Endometrium (tissue), 2 donors: Measurements from ENCODE around the gene DNAJB8.

Experiments used
- FAIRE-seq: peaks from 2 replicates; lab custom pipeline; 2012; peaks lifted over from hg19 to GRCh38; lab: Jason Lieb, UNC
- donor health status: control.
- donor health status: control.

Gene DNAJB8

DNA sequence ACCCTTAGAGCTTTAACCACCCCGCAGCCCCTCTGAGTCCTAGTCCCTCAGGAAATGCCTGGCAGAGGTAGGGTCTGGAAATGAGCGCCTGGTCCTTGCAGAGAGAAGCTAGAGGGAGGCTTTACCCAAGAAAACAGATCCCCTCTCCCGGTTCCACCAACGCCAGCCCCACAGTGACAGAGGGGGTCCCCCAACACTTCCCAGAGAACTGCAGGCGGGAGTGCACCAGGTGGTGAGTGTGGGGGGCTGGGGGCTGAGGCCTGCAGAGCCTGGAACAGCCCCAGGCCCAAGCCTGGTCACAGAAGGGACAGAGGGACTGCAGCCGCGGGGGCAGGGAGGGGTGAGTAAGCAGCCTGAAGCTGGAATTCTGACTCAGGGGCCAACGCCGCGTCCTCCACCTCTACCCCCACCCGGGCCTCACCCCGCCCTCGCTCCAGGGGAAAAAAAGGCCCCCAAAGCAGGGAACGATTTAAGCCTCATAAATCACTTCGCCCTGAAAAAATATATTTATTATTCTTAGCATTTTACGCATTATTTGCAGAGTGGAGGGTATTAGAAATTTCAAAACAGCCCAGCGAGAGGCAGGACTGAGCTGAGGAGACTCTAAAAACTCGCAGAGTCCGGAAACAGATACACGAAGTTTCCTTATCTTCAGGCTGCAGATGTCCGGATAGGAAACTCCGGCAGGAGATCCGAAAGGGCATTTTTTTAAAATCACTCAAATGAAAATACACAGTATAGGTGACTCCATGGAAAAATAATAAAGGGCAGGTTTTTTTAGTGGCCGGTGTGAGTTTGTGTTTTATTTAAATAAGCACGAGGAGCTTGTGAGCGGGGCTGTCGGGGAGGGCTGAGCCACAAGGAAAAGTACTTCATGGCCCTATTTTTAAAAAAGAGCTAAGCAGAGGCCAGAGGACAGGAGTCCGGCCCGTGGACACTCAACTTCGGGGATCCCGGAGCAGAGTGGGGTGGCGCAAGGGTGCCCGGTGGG is 16.3 kb upstream of the DNAJB8 start:
- FAIRE-seq = no peak

DNA sequence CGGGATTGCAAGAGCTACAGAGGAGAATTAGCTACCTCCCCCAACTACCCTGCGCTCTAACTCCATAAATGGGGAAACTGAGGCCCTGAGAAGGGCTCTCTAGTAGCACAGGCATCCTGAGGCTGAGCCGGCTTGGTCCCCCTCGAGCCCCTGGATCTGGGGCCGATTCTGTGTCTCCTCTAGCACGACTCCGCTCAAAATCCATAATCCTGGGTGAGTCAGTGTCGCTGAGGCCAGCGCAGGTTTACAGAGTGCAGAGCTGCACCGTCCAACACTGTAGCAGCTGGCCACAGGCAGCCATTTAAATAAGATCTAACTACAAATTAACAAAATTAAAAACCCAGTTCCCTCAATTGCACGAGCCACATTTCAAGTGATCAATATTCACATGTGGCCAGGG is 15.5 kb upstream of the DNAJB8 start:
- FAIRE-seq = no peak

DNA sequence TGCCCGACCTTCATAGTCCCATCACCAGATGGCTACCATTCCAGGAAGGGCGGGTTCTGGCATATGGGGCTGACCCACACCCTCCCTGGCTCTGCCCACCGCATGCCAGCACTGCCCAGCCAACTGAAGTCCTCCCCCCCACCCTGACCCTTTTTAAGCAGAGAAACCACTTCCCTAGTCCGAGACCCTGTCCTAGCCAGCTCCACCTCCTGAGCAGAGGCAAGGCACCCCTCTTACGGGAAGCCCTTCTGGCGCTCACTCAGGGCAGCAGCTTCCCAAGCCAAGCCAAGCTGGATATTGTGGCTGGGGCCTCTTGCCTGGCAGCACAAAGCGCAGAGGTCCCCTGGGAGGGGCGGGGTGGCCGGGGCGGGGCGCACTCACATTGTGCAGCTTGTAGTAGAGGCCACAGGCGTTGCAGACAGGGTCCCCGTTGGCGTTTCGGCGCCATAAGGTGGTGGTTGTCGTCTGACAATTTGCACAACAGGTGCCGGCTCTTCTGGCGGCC is 14.8 kb upstream of the DNAJB8 start:
- FAIRE-seq = no peak

DNA sequence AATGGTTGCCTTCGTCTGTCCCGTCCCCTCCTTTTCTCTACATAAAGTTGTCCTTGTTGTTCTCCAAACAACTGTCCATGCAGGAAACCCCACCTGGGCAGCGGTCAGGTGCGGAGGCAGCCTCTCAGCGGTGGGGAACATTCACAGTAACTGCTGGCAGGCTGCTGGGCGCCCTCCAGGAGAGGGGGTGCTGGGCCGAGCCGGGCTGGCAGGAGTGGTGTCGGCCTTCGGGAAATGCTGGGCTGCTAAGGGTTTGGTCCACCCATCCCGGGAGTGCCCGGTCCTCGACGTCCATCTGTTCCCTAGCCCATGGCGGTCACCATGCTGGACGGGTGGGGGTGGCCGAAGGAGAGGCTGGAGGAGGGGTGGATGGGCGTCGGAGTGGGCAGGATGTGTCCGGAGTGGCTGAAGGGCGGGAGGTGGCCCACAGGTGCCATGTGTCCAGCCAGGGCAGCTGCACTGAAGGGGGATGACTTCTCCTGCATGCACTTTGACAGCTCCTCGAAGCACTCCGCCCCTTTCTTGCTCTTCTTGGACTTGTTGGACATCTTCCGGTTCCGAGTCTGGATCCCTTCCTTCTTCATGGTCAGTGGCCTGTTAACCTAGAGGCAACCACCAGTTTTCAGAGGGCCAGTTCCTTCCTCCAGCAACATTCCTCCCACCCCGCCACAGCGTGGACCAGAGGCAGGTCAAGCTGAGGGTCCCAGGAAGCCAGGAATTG is 14.2 kb upstream of the DNAJB8 start:
- FAIRE-seq = no peak

DNA sequence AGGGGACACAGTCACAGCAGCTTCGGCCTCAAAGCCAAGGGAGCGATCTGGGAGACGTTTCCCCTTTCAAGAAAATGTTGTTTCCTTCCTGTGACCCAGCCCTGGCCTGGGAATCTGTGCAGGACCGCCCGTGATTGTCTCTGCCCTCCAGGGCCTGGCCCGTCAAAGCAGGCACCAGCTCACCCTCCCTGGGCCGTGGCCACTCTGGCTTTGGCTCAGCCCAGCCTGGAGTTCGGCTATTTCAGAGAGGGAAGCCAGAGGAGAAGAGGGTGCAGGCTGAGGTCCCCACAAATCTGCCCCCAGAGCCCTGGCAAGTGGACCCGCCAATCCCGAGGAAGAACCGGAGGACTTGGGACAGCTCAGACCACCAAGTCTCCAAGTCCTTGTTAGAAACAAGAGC is 13.6 kb upstream of the DNAJB8 start:
- FAIRE-seq = no peak

DNA sequence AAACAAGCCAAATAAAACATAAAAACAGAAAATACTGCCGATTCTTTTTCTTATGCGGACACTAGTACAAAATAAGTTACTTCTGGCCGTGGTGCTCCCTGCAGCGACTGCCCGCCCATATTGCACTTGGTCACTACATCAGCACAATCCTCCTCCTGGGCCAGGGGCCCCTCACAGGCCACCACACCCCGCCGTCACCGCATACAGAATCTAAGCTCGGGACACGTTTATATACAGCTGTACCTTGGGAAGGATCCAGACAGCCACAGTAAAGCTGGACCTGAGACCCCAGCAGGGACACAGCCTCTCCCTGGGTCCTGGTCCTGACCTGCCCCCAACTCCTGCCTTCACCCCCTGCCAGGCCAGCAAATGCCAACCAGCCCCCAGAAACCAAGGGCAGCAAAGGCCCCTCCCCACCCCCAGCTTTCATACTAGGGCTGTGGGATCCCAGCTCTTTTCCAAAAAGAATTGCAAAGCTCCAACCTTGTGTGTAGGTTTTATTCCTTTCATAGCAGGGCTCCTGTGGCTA is 12.9 kb upstream of the DNAJB8 start:
- FAIRE-seq = no peak

DNA sequence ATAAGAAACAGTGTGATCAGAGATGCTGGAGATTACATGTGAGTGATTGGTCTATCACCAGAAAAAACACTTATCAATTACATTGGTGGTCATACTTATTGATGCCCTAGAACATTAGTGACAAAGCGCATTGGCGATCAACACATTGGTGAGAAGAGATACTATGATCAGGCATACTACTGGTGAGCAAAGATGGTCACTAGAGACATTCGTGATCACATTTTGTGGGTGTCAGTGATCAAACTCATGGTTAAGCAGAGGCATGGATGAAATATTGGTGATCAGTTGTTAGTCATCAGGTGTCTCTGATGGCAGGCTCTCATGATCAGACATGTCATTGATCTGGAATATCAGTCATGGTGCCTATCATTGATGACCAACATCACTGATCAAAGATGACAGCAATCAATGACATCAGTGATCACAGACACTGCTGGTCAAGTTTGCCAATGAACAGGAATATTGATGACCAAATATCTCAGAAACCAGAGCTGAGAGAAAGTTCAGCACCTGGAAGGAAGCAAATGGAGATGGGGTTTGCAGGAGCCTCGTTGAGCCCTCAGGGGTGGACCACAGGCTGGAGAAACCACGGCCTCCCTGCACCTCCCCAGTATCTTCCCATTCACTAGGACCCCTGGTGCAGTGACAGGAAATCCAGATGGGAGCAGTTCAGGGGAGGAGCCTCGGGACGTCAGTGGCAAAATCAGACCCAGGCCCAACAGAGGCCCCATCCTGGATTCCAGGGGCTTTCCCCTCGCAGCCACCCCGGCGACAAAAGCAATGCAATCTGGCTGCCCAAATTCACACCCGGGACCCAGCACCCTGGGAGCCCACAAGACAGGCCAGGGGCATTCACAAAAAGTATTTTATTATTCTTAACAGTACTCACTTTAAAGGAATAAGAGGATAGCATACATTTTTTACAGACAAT is 12.2 kb upstream of the DNAJB8 start:
- FAIRE-seq = no peak

DNA sequence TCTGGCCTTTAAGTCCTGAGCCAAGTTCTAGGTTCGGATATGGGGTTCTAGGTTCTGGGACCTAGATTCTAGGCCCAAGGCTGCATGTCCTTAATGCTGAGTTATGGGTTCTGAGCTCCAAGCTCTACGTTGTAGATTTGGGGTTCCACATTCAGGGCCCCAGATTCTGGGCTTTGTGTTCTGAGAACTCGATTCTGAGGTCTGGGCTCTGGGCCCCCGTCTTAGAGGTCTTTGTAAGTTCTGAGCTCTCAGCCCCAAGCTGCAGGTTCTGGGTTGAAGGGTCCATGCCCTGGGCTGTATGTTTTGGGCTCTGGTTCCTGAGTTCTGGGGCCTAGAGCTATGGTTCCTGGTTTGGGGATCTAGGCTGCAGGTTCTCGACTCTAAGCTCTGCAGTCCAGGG is 10.0 kb upstream of the DNAJB8 start:
- FAIRE-seq = no peak

DNA sequence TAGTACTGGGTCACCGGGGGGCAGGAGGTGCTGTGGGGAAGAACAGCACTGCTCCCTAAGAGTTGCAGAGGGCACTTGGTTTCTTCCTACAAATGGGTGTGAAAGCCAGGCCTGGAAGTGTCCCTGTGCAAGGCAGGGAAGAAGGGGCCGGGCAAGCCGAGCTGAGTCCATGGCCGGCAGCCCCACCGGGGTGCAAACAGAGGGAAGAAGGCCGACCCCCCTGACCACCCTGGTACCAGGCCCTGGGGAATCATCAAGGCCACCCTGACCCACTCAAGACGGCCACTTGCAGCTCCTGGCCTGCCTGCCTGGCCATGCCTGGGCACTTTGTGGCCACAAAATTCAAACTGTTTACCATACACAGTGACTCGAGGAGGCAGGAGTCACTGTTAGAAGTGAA is 8.7 kb upstream of the DNAJB8 start:
- no peak for FAIRE-seq

DNA sequence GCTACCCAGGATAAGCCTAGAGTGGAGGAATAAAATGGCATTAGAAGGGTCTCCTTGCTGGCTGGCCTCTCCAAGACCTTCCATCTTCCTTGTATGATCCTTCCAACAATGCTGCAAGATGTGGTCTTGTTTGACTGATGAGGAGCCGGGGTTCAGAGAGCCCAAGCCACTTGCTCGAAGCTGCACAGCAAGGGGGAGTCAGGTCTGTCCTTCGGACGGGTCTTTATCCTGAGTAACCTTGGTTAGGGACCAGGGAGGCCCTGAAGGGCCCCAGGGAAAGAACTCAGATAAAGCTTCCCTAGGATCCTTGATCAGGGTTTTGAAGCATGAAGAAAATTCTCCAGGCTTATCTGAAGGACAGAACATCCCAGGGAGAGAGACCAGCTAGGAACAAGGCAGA is 7.0 kb upstream of the DNAJB8 start:
- no peak for FAIRE-seq

DNA sequence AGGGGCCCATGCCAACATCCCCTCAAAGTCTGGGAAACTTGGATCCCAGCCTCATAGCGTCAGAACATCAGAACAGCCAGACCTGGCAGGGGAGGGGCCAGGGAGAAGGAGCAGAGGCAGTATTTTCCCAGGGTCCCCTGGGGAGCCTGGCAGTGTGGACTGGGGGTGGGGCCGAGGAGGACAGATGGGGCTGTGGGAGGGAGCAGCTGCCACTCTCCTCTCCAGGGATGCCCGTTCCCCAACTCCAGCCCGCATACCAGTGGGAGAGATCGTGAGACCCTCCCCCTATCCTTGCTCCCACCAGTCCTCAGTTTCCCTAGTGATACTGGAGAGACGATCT is 6.5 kb upstream of the DNAJB8 start:
- no peak for FAIRE-seq

DNA sequence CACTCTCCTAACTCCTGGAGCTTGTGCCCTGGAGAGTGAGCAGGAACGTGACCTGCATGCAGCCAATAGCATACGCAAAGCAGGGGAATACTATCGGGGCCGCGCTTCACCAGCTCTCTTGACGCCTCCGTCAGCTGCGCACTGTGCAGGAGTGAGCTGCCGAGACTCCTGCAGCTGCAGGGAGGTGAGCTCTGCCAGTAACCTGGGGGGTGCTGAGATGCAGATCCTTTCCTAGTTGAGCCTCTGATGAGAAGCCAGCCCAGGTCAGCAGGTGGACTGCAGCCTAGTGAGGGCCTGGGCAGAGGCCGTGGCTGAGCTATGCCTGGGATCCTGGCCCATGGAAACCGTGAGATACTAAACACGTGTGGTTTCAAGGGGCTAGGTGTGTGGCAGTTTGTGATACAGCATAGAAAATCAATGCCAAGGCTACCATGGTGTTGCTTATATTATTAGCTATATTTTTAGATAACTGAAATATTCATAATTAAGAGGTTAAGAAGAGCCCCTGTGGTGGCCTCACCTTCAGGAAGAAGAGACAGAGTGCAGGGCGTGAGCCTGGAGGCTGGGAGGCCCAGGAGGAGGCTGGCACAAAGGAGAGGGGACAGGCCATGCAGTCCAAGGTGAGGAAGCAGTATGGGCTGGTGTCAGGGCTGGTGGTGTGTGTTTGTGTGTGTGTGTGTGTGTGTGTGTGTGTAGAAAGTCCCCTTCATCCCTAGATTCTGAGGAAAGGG is 5.9 kb upstream of the DNAJB8 start:
- FAIRE-seq = no peak

DNA sequence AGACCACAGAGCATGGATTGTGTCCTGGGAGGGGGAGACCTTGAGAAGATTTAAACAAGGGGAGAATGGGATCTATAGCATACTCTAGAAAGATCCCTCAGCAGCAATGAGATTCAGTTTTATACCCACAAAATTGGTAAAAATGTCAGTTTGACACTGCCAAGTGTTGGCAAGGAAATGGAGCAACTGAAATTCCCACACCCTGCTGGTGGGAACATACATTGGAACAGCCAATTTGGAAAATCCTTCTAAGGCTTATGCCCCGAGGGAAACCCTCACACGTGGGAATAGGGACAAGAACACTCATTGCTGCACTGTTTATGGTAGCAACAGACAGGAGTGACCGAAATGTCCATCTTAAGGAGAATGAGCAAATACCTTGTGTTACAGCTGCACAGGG is 5.0 kb upstream of the DNAJB8 start:
- no peak for FAIRE-seq

DNA sequence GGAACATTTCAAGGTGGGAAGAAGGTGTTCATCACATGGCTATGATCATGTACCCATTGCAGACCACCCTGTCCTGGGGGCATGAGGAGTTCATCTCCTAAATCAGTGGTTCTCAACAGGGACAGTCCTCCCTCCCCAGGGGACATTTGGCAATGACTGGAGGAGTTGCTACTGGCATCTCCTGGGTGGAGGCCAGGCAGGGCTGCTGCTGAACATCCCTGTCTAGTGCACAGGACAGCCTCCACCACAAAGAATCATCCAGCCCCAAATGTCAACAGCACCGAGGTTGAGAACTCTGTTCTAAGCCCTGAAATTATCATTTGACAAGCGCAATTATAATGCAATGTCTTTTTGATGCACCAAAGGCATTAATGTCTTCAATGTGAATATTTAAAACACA is 4.4 kb upstream of the DNAJB8 start:
- FAIRE-seq = no peak

DNA sequence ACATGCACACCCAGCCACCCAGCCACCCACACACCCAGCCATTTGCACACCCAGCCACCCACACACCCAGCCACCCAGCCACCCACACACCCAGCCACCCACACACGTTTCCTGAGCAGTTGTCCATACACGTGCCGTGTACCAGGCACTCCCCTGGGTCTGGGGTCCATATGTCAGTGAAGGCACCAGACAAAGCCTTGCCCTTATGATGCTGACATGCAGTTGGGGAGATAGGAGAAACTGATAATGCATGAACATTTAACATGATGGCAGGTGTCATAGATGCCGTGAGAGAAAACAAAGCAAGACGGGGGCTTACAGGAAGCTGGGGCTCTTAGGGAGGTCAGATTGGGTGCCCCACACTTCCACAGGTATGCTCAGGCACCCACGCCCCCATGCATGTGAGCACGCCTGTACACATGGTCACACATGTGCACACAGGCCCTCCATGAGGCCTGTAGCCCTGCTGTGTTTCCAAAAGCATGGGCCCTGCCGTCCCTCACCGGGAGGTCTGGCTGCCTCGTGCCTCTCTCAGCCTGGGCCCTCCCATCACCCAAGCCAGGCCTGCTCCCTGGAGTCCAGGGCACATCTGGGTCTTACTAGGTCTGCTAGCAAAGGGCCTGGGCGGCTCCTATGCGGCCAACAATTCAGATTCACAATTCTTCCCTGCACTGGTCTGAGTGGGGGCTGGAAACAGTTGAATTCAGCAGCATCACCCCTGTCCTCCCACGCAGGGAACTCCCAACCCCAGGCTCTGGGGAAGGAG is 3.6 kb upstream of the DNAJB8 start:
- peak; percentile 85 for FAIRE-seq

DNA sequence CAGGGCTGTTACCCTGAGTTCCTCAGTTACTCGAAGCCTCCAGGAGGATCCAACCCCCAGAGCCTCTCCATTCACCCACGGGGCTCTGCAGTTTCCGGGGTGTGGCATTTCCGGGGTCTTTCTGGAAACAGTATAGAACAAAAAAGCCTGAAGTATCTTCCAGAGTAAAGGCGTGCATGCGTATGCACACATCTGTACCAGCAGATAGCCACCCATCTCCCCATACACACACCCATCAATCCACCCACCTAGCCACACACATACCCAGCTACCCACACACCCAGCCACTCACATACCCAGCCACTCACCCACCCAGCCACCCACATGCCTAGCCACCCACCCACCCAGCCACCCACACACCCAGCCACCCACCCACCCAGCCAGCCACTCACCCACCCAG is 2.9 kb upstream of the DNAJB8 start:
- FAIRE-seq = no peak

DNA sequence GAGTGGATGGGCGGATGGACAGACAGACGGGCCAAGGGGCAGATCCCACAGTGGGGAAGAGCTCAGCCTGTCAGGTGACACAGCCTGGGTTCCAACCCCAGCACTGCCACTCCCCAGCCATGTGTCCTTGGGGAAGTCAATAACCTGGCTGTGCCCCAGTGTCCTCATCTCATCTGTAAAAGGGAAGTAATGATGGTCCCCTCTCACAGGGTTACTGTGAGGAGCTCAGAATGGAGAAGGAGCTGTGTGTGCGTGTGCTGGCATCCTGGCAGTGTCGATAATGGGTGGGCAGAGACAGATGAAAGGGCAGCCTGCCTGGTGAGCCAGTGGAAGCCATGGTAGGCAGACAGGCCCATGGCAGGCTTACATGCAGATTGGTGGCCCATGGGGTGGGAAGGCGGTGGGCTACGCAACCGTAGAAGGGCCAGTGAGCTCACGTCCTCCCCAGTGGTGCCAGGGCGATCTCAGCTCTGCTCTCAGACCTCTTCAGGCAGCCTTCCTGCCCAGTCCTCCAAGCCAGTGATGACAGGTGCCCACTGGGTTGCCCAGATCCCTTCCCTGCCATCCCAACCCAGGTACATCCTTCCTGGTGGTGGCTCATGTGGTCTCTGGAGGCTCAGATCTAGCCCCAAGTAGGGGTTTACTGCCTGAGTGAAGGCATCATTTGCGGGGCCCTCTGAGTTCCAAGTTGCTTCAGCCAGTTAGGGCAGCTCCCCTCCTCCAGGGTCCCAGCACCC is 2.3 kb upstream of the DNAJB8 start:
- FAIRE-seq = no peak

DNA sequence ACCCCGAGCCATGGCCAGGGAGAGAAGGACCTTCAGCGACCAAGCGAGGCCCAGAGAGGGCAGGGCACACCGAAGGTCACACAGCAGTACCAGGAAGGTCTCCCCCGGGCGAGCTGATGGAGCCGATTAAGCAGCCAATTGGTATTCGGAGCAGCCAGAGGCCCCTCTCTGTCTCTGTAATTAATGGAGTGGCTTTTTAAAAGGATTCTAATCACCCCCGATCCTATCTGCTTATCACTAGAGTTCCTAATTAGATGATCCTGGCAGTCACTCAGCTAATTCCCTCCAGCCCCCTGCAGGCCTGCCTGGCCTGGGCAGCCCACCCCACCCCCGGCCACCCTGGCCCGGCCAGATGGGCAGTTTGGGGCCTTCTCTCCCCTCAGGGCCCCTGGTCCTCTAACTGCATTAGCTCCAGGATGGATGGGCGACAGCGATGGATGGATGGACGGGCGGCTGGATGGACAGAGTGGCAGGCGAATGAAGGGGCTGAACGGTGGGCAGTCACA is 1.6 kb upstream of the DNAJB8 start:
- FAIRE-seq = no peak

DNA sequence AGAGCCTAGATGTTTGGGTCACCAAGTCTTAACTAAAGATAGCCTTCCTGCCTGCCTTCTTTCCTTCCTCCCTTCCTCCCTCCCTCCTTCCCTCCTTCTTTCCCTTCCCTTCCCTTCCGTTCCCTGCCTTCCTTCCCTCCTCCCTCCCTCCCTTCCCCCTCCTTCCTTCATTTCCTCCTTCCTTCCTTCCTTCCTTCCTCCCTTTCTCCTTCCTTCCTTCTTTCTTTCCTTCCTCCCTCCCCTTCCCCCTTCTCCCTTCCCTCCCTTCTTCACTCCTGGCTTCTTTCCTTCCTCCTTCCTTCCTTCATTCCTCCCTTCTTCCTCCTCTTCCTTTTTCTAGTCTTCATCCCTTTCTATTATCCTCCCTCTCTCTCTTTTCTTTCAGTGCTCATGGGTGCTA is 2.0 kb downstream of the DNAJB8 start:
- no peak for FAIRE-seq

DNA sequence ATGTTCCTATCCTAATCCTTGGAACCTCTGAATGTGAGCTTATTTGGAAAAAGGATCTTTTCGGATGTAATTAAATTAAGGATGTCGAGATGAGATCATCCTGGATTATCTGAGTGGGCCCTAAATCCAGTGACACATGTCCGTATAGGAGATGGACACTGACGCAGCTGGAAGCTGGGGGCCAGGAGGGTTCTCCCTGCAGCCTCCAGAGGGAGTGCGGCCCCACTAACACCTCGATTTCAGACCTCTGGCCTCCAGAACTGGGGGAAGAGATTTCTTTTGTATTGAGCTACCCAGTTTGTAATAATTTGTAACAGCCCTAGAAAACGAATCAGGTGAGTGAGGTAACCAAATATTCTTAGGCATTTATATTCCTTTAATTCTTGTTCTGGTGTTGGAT is 2.5 kb downstream of the DNAJB8 start:
- FAIRE-seq = no peak
